ENCODE results near the gene GNAS-AS1.

GNAS-AS1 gene

GRCh38 chr20:58802061-58802460 lies 48.6 kb downstream of the GNAS-AS1 start:
- DNase-seq, result no peak

- DNase-seq, result no peak
Observed at GRCh38 chr20:58800134-58800871, 50.4 kb downstream of the GNAS-AS1 start.

GRCh38 chr20:58797371-58798338 lies 53.0 kb downstream of the GNAS-AS1 start:
- no peak for DNase-seq

- no peak for DNase-seq
Observed at GRCh38 chr20:58795923-58796245, 54.8 kb downstream of the GNAS-AS1 start.

- DNase-seq, result no peak
Observed at GRCh38 chr20:58795181-58795922, 55.4 kb downstream of the GNAS-AS1 start.

- no peak for DNase-seq
Observed at GRCh38 chr20:58794510-58795180, 56.1 kb downstream of the GNAS-AS1 start.

- no peak for DNase-seq
Observed at GRCh38 chr20:58793512-58794420, 56.9 kb downstream of the GNAS-AS1 start.

GRCh38 chr20:58792426-58792825 lies 58.3 kb downstream of the GNAS-AS1 start:
- DNase-seq, result no peak

- DNase-seq, result no peak
Observed at GRCh38 chr20:58791286-58791685, 59.4 kb downstream of the GNAS-AS1 start.

GRCh38 chr20:58790454-58790853 lies 60.2 kb downstream of the GNAS-AS1 start:
- DNase-seq, result no peak

- no peak for DNase-seq
Observed at GRCh38 chr20:58788896-58789544, 61.7 kb downstream of the GNAS-AS1 start.

- no peak for DNase-seq
Observed at GRCh38 chr20:58787211-58788005, 63.3 kb downstream of the GNAS-AS1 start.

GRCh38 chr20:58784321-58785074 lies 66.2 kb downstream of the GNAS-AS1 start:
- DNase-seq, result no peak

GRCh38 chr20:58783511-58784011 lies 67.1 kb downstream of the GNAS-AS1 start:
- no peak for DNase-seq

GRCh38 chr20:58781138-58781537 lies 69.6 kb downstream of the GNAS-AS1 start:
- no peak for DNase-seq

GRCh38 chr20:58778760-58779159 lies 71.9 kb downstream of the GNAS-AS1 start:
- DNase-seq, result no peak

GRCh38 chr20:58777657-58778056 lies 73.0 kb downstream of the GNAS-AS1 start:
- no peak for DNase-seq

- no peak for DNase-seq
Observed at GRCh38 chr20:58776109-58776508, 74.6 kb downstream of the GNAS-AS1 start.

- no peak for DNase-seq
Observed at GRCh38 chr20:58775371-58775770, 75.3 kb downstream of the GNAS-AS1 start.

All from NCI-H524 treated with DMSO at 0.1 percent for 48 hours (cell line).